Transverse colon (tissue), 4 donors: ENCODE measurements around the gene VPREB3. TPM values are rescaled to one million over a fixed set of nuclear protein-coding genes. Genes with fewer than 3 reads are reported as not detected.

ENCODE experiments used
- DNase-seq: peaks from one replicate; pipeline ENCODE4 v3.0.0-alpha.2; 2019
- H3K27ac ChIP-seq, 4 donors: fragments of 200-600 bp; sonication (generic); 2 replicates each; pipeline ENCODE4 v1.5.1; 2016 to 2018; ENCODE audit warnings: inconsistent platforms in 4 of 4
- H3K27me3 ChIP-seq: fragments of 200-600 bp; sonication (generic); 2 replicates; pipeline ENCODE4 v1.5.1; 2017; ENCODE audit warnings: inconsistent platforms
- H3K36me3 ChIP-seq, 4 donors: fragments of 200-600 bp; sonication (generic); 2 replicates each; pipeline ENCODE4 v1.5.1; 2017 to 2019; ENCODE audit warnings: inconsistent platforms in 4 of 4
- H3K4me1 ChIP-seq, 4 donors: fragments of 200-600 bp; sonication (generic); 2 replicates each; pipeline ENCODE4 v1.5.1; 2017 to 2020; ENCODE audit warnings: inconsistent platforms in 4 of 4
- H3K4me3 ChIP-seq, 4 donors: fragments of 200-600 bp; sonication (generic); 1 replicate in 1 of 4; 2 replicates in 3 of 4; pipeline versions ENCODE4 v1.5.1 to v1.6.1; 2017 to 2019; ENCODE audit warnings: inconsistent platforms in 4 of 4
- H3K9me3 ChIP-seq, 2 donors: fragments of 200-600 bp; sonication (generic); 2 replicates each; pipeline ENCODE4 v1.5.1; 2017 to 2019; ENCODE audit warnings: inconsistent platforms in 2 of 2
- CTCF ChIP-seq, 5 experiments: fragments of 200-600 bp in 3 of 5; fragments of 450-650 bp in 2 of 5; sonication (generic) in 3 of 5; IDR thresholded peaks; 1 replicate in 2 of 5; 2 replicates in 3 of 5; pipeline ENCODE4 v1.5.1; 2016 to 2017; ENCODE audit warnings: antibody characterized with exemption in 5 of 5, inconsistent platforms in 3 of 5, mild to moderate bottlenecking in 2 of 5, moderate library complexity in 1 of 5
- EP300 ChIP-seq: sonication (generic); formaldehyde crosslinking; IDR thresholded peaks from one replicate; pipeline ENCODE4 v1.6.1; 2017; ENCODE audit warnings: antibody characterized with exemption, low read depth
- POLR2A ChIP-seq: fragments of 450-650 bp; IDR thresholded peaks from one replicate; pipeline ENCODE4 v1.6.1; 2016; ENCODE audit warnings: antibody characterized with exemption, mild to moderate bottlenecking, moderate library complexity
- POLR2AphosphoS5 ChIP-seq, 3 donors: sonication (generic); formaldehyde crosslinking; IDR thresholded peaks; one replicate each; pipeline ENCODE4 v1.6.1; 2016; ENCODE audit warnings: antibody characterized with exemption in 3 of 3
- WGBS, 2 donors: methylation state at CpG; one replicate each; pipeline ENCODE4 v1.1.5; 2018; ENCODE audit warnings: low coverage in 1 of 2; 5-methylcytosine and 5-hydroxymethylcytosine counted together
- in situ Hi-C, 4 donors: fragments of 200-750 bp; cut with MboI; loops; one replicate each; pipeline versions ENCODE4 v1.15.0 to v1.15.1; 2017; ENCODE audit warnings: low sequenced_read_pairs in 3 of 4, low pct_ligation_motif_present in 1 of 4, low pct_unique_long_range_greater_than_20kb in 1 of 4
- intact Hi-C: fragments of 100-400 bp; cut with DNase I; formaldehyde crosslinking; loops from one replicate; pipeline ENCODE4 v1.15.1; 2023; ENCODE audit warnings: low total_unique reads
- total RNA-seq, 4 donors: library from RNA; depleted of rRNA; stranded (reverse); fragments of >200 nt; gene quantifications; one replicate each; pipeline ENCODE4 v1.1.0, GENCODE V29; 2016

Gene VPREB3
- total RNA-seq, 4 donors from 2014 or later = 2.6 to 5.4 TPM; not detected in 2

- H3K9me3 ChIP-seq = no peaks in the 10 kb centered on the region
- in situ Hi-C loops = loop anchor here in 2 of 4 donors (10.0 kb wide), 1 partner anchor 65 kb away; no protein-coding TSS in a partner anchor
- TF ChIP-seq CTCF (IDR thresholded peaks at IDR 0.05) = no peak
- no peak for TF ChIP-seq POLR2A
- no peak for TF ChIP-seq EP300
- TF ChIP-seq POLR2AphosphoS5 (IDR thresholded peaks at IDR 0.05) = no peak
- H3K36me3 ChIP-seq = no peaks in the 10 kb centered on the region
- intact Hi-C loops = no loop called here
- DNase-seq = no peak
- peaks cover 0 to 20% (median 14%) of the 10 kb centered on the region in 4 donors for H3K4me1 ChIP-seq
- H3K4me3 ChIP-seq = no peak overlapping the region
- H3K27me3 ChIP-seq = no peaks in the 10 kb centered on the region
- H3K27ac ChIP-seq = no peak overlapping the region
- 60 to 81% methylated on average over 1 to 5 of the region's 5 CpGs for WGBS, 2 donors
Observed at GRCh38 chr22:23779731-23780130, 25.5 kb upstream of the VPREB3 start.

DNA sequence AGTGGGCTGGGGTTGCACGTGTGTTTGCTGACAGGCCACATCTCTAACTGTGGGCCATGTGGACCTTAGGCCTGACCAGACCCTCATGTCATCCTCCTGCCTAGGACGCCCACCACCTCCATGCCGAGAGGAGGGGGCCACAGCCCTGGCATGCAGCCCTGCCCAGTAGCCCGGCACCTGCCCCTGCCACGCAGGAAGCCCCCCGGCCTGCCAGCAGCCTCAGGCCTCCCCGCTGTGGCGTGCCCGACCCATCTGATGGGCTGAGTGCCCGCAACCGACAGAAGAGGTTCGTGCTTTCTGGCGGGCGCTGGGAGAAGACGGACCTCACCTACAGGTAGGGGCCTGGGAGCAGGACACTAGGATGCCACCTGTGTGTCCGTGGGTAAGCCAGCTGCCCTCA, 24.9 kb upstream of the VPREB3 start:
- intact Hi-C loops = no loop called here
- DNase-seq = no peak
- 96% methylated on average over 16 of the region's 16 CpGs; no CpG with 5 or more reads in 1 of the 2 donors for WGBS, 2 donors
- Histone ChIP-seq H3K27me3 (no peaks in the 10 kb centered on the region), H3K27ac (no peak overlapping the region), H3K36me3 (no peaks in the 10 kb centered on the region), H3K9me3 (no peaks in the 10 kb centered on the region), H3K4me1 (peaks cover 0 to 20% (median 11%) of the 10 kb centered on the region in 4 donors), H3K4me3 (no peak overlapping the region)
- TF ChIP-seq POLR2A = no peak
- TF ChIP-seq CTCF (IDR thresholded peaks at IDR 0.05) = no peak
- TF ChIP-seq EP300 = no peak
- TF ChIP-seq POLR2AphosphoS5 (IDR thresholded peaks at IDR 0.05) = no peak
- in situ Hi-C loops = no loop called here

DNA sequence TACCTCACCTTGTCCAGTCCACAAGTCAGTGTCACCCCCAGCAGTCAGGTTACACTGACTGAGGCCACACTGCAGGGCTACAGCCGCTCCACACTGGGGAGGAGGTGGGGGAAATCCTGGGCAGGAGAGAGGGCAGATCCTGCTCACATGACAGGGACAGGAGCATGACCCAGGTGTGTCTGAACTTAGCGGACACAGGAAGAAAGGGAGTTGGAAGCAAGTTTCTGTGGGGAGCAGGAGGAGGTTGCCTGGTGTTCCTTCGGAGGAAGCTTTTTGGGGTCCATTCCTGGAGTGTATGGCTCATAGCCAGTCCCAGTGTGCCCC, 24.3 kb upstream of the VPREB3 start:
- no peak overlapping the region for H3K4me3 ChIP-seq
- in situ Hi-C loops = no loop called here
- H3K27ac ChIP-seq = no peak overlapping the region
- intact Hi-C loops = no loop called here
- no peaks in the 10 kb centered on the region for H3K9me3 ChIP-seq
- H3K36me3 ChIP-seq = no peaks in the 10 kb centered on the region
- TF ChIP-seq POLR2A (no peak), CTCF (IDR thresholded peaks at IDR 0.05) (no peak), EP300 (no peak), POLR2AphosphoS5 (IDR thresholded peaks at IDR 0.05) (no peak)
- H3K27me3 ChIP-seq = no peaks in the 10 kb centered on the region
- WGBS, 2 donors = 81% methylated on average over 3 of the region's 3 CpGs; no CpG with 5 or more reads in 1 of the 2 donors
- H3K4me1 ChIP-seq = peaks cover 0 to 20% (median 8%) of the 10 kb centered on the region in 4 donors
- no peak for DNase-seq

DNA sequence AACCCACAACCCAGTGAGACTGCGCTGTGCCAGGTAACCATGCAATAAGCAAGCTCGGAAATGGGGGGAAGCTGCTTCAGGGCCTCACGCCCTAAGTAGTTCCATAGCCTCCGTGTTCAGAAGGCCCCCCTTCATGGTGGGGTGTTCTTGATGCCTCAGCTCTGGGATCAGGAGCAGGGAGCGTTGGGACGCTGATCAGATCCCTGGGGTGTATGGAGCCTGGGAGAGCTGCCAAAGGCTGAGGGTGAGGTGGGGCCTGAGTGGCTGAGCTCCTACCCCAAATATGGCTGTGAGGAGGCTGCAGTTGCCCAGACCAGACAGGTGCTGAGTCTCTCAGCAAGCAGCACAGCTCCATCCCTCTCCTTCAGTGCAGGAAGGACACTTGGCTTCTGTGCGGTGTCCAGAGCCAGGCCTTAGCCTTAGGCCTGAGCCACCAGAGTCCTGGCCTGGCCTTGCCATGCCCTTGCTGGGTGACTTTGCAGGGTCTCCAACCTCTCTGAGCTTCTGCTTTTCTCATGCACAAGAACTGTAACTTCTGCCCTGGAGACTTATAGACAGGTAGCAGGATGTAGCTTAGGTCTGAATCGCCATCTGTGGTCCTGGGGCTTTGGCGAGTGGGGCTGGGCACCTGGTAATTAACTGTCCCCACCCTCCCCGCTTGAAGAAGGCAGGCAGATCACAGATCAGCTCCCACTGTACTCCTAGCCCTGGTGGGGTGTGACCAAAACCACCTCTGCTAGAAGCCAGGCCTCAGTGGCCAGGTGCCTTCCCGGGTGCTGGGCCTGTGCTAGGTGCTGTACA, 23.8 kb upstream of the VPREB3 start:
- DNase-seq = no peak
- H3K4me3 ChIP-seq = no peak overlapping the region
- no peaks in the 10 kb centered on the region for H3K36me3 ChIP-seq
- in situ Hi-C loops (no loop called here), intact Hi-C loops (no loop called here)
- WGBS, 2 donors = 79% methylated on average over 11 of the region's 11 CpGs; no CpG with 5 or more reads in 1 of the 2 donors
- no peaks in the 10 kb centered on the region for H3K9me3 ChIP-seq
- peaks cover 0 to 24% (median 12%) of the 10 kb centered on the region in 4 donors for H3K4me1 ChIP-seq
- no peaks in the 10 kb centered on the region for H3K27me3 ChIP-seq
- no peak for TF ChIP-seq POLR2A
- no peak for TF ChIP-seq EP300
- TF ChIP-seq CTCF (IDR thresholded peaks at IDR 0.05) = no peak
- TF ChIP-seq POLR2AphosphoS5 (IDR thresholded peaks at IDR 0.05) = no peak
- peak overlapping the region in 2 of 4 donors; percentile 14 to 30 for H3K27ac ChIP-seq
